Middle frontal gyrus (tissue), 1 donor: ENCODE results near the gene RNASET2.
"Not testable (repeated sequence)": the region's sequence is repeated elsewhere in the genome, so short reads cannot be mapped to it uniquely, and the experiment has no call there.

Experiments used
- DNase-seq: peaks from one replicate; pipeline ENCODE4 v3.0.0-alpha.2; 2015; ENCODE audit warnings: low spot score; ENCODE audit errors: extremely low spot score

The RNASET2 gene

GRCh38 chr6:166927935-166928643 is 28.3 kb downstream of the RNASET2 start:
- no peak for DNase-seq

GRCh38 chr6:166927240-166927934 is 29.0 kb downstream of the RNASET2 start:
- DNase-seq, result no peak

GRCh38 chr6:166926748-166927147 is 29.6 kb downstream of the RNASET2 start:
- DNase-seq, result no peak

- no peak for DNase-seq
Measured at GRCh38 chr6:166925141-166925996, 31.0 kb downstream of the RNASET2 start.

- DNase-seq, result no peak
Measured at GRCh38 chr6:166924531-166924930, 31.8 kb downstream of the RNASET2 start.

GRCh38 chr6:166922937-166923336 is 33.4 kb downstream of the RNASET2 start:
- no peak for DNase-seq

- DNase-seq, result no peak
Measured at GRCh38 chr6:166921570-166921969, 34.8 kb downstream of the RNASET2 start.

- DNase-seq, result no peak
Measured at GRCh38 chr6:166916824-166917223, 39.5 kb downstream of the RNASET2 start.

GRCh38 chr6:166915484-166915883 is 40.9 kb downstream of the RNASET2 start:
- not testable (repeated sequence) for DNase-seq

GRCh38 chr6:166914952-166915351 is 41.4 kb downstream of the RNASET2 start:
- not testable (repeated sequence) for DNase-seq

- DNase-seq, result no peak
Measured at GRCh38 chr6:166911248-166911677, 45.1 kb downstream of the RNASET2 start.

GRCh38 chr6:166910601-166911000 is 45.7 kb downstream of the RNASET2 start:
- DNase-seq, result no peak

- no peak for DNase-seq
Measured at GRCh38 chr6:166908811-166909210, 47.5 kb downstream of the RNASET2 start.

GRCh38 chr6:166907871-166908806 is 48.2 kb downstream of the RNASET2 start:
- no peak for DNase-seq

- no peak for DNase-seq
Measured at GRCh38 chr6:166907373-166907841, 48.9 kb downstream of the RNASET2 start.

GRCh38 chr6:166906376-166907044 is 49.8 kb downstream of the RNASET2 start:
- DNase-seq, result no peak

- no peak for DNase-seq
Measured at GRCh38 chr6:166905505-166906134, 50.7 kb downstream of the RNASET2 start.

GRCh38 chr6:166905013-166905412 is 51.3 kb downstream of the RNASET2 start:
- no peak for DNase-seq

- DNase-seq, result peak; percentile 46
Measured at GRCh38 chr6:166904101-166904746, 52.1 kb downstream of the RNASET2 start.
